ENCODE measurements around the gene SH2D3C.
"Not testable (repeated sequence)": the region's sequence is repeated elsewhere in the genome, so short reads cannot be mapped to it uniquely, and the experiment has no call there.

The SH2D3C gene

GRCh38 chr9:127785023-127785932, 6.8 kb upstream of the SH2D3C start:
- peaks cover 22% of the 10 kb centered on the region for H3K36me3 Mint-ChIP-seq
- H3K27me3 Mint-ChIP-seq, result no peaks in the 10 kb centered on the region

DNA sequence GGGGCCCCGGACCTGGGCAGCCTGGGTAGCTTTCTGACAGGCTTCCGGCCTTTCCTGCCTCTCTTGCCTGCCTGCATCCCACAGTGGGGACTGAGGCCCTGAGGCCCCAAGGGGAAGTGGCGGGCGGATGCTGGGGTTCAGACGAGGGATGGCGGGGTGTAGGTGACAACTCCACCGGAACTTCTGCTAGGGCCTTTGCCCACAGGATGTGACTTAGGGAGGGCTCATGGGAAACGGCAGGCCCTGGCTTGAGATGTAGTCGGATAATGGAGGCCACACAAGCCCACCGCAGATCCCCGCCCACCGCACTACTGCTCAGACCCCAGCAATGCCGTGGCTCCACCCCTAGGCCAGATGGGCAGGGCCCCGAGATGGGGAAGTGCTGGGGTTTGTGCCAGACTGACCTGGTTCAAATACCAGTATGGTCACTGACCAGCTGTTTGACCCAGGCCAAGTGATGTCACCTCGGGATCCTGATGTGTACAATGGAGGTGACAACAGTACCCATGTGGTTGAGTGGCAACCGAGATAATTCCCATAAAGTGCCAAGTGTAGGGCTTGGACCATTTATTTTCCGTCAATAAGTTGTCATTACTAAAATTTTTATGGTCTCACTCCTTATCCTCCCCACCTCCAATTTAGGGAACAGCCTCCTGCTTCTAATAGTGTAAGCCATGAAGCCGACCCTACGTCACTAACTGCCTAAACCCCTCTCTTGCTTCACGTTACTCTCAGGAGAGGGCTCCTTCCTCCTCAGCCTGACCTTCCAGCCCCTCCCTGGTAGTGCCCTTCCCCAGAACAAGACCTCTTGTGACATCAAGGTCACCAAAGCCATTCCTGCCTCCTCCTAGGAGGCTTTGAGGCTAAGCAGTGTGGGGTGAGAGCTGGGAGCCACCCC, 4.9 kb upstream of the SH2D3C start:
- no peaks in the 10 kb centered on the region for H3K27me3 Mint-ChIP-seq
- peak overlapping the region; percentile 96 for H3K27ac Mint-ChIP-seq
- no peaks in the 10 kb centered on the region for H3K9me3 Mint-ChIP-seq
- peak; percentile 8 for ATAC-seq (ENCODE audit: low read depth)
- H3K4me3 Mint-ChIP-seq, result peak overlapping the region; percentile 84
- H3K36me3 Mint-ChIP-seq, result peaks cover 8% of the 10 kb centered on the region
- peaks cover 29% of the 10 kb centered on the region for H3K4me1 Mint-ChIP-seq
- DNase-seq (ENCODE audit: low spot score in 2 of 2), result peak in 1 of 2 donors; percentile 43

More at GRCh38 chr9:127785023-127785932, 6.8 kb upstream of the SH2D3C start:
- Mint-ChIP-seq H3K4me3 (peak overlapping the region; percentile 89), H3K4me1 (peaks cover 33% of the 10 kb centered on the region), H3K9me3 (no peaks in the 10 kb centered on the region), H3K27ac (peak overlapping the region; percentile 96)
- peak; percentile 62 for ATAC-seq (ENCODE audit: low read depth)
- peak; percentile 95 for DNase-seq (ENCODE audit: low spot score in 2 of 2)

DNA sequence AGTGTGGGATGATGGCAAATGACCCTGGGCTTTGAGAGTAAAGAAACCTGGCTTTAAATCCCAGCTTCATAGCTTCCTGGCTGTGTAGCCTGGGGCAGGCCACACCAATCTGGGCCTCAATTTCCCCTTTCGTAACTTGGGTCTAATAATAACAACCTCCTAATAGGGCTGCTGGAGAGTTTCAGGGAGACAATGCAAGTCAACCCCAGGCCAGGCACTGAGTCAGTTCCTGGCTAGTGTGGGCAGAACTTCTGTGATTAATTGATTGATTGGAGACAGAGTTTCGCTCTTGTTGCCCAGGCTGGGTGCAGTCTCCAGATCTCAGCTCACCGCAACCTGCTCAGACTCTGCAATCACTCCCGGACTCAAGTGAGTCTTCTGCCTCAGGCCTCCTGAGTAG, 3.3 kb upstream of the SH2D3C start:
- H3K4me1 Mint-ChIP-seq, result peaks cover 29% of the 10 kb centered on the region
- ATAC-seq (ENCODE audit: low read depth), result no peak

GRCh38 chr9:127780909-127781308, 2.4 kb upstream of the SH2D3C start:
- Mint-ChIP-seq H3K27ac (peak overlapping the region; percentile 79), H3K4me1 (peaks cover 29% of the 10 kb centered on the region)
- not testable (repeated sequence) for H3K4me3 Mint-ChIP-seq; DNase-seq (ENCODE audit: low spot score in 2 of 2); H3K27me3 Mint-ChIP-seq; H3K9me3 Mint-ChIP-seq; ATAC-seq (ENCODE audit: low read depth); H3K36me3 Mint-ChIP-seq

More for the DNA sequence above, 3.3 kb upstream of the SH2D3C start:
- Mint-ChIP-seq H3K4me3 (no peak overlapping the region), H3K27me3 (no peaks in the 10 kb centered on the region), H3K27ac (peak overlapping the region; percentile 79), H3K9me3 (no peaks in the 10 kb centered on the region), H3K36me3 (peaks cover 3% of the 10 kb centered on the region)
- no peak for DNase-seq (ENCODE audit: low spot score in 2 of 2)

DNA sequence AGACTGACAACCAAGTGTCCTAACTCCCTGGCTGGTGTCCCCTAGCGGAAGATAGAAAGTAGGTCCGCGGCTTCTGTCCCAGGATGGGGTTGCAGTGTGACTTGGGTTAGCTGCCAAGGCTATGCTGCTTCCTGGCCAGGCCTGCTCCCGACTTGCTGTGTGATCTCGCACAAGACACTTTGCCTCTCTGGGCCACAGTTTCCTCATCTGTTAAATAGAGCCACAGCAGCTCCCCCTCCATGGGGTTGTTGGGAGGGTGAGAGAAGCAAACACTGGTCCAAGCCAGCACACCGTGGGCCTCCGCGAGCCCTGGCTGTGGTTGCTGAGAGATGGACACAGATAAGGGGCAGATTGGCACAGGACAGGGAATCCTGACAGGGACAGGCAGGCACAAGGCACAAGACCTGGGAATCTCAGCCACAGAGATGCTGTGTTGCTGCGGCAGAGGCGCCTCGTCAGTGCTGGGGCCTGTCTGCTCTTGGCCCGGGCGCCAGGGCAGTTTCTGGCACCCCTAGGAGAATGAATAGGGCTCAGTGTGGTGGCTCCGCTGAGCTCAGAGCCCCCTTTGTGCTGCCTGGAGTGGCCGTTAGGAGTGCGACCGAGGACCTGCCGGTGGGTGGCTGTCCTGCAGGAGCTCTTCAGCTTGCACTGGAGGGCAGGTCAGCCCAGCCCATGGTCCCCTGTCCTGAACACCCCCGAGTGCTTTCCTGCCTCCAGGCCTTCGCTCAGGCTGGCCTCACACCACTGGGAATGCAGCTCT, 1.8 kb upstream of the SH2D3C start:
- no peak overlapping the region for H3K4me3 Mint-ChIP-seq
- no peaks in the 10 kb centered on the region for H3K27me3 Mint-ChIP-seq
- peak overlapping the region; percentile 90 for H3K27ac Mint-ChIP-seq
- H3K36me3 Mint-ChIP-seq, result peaks cover 3% of the 10 kb centered on the region
- ATAC-seq (ENCODE audit: low read depth) (no peak), DNase-seq (ENCODE audit: low spot score in 2 of 2) (no peak)
- H3K4me1 Mint-ChIP-seq, result peaks cover 29% of the 10 kb centered on the region
- no peaks in the 10 kb centered on the region for H3K9me3 Mint-ChIP-seq

DNA sequence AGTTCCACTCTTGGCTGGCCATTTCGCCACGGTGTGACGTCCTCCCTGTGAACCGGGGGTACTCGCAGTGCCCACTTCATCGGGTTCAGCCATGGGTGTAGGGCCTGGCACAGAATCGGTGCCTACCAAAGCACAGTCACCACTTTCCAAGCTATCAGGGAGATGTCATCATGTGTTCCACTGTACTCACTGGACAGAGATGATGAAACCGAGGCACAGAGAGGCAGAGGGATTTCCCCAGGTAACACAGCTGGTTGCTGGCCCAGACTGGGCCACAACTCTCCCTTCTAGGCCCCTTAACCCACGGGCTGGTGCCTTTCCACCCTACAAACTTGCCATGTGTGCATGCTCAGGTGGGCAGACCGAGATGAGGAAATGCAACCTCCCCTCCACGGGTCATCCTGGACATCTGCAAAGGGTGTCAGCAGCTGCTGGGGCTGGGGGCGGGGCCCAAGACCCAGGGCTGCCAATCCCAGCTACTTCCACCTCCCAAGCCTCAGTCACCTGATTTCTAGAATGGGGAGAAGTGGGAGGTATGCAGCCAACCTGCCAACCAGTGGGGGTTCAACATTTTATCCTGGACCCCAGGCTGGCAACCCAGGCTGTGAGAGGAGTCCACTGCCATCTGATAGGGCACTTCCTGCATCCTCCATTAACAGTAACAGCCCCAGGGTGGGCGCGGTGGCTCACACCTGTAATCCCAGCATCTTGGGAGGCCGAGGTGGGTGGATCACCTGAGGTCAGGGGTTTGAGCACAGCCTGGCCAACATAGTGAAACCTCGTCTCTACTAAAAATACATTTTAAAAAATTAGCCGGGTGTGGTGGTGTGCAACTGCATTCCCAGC, 893 bp upstream of the SH2D3C start:
- Mint-ChIP-seq H3K27ac (peak overlapping the region; percentile 90), H3K4me3 (peak overlapping the region; percentile 98), H3K9me3 (no peaks in the 10 kb centered on the region), H3K4me1 (peaks cover 23% of the 10 kb centered on the region), H3K27me3 (no peaks in the 10 kb centered on the region), H3K36me3 (peaks cover 3% of the 10 kb centered on the region)
- ATAC-seq (ENCODE audit: low read depth), result peak; percentile 37
- no peak for DNase-seq (ENCODE audit: low spot score in 2 of 2)

DNA sequence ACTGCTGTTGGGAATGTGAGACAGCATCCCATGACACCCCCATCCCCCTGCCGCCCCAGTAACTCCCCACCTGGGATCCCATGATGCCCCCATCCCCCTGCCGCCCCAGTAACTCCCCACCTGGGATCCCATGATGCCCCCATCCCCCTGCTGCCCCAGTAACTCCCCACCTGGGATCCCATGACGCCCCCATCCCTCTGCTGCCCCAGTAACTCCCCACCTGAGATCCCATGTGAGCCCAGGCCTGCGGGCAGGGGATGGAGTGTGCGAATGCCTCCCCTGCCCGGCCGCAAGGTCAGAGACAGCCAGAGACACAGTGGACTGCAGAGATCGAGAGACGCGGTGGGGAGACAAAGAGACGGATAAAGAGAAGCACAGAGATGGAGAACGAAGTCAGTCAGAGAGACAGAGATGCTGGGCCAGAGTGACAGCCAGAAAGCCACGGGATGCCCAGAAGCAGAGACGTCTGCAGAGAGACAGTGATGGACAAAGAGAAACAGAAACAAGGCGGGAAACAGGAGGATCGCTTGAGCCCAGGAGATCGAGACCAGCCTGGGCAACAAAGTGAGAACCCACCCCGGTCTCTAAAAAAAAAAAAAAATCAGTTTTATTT, 992 bp downstream of the SH2D3C start:
- no peak for ATAC-seq (ENCODE audit: low read depth)

GRCh38 chr9:127776924-127777289, 1.6 kb downstream of the SH2D3C start:
- DNase-seq (ENCODE audit: low spot score in 2 of 2) (no peak), ATAC-seq (ENCODE audit: low read depth) (no peak)
- Mint-ChIP-seq H3K36me3 (peaks cover 10% of the 10 kb centered on the region), H3K4me1 (peaks cover 18% of the 10 kb centered on the region), H3K4me3 (peak overlapping the region; percentile 98), H3K27me3 (no peaks in the 10 kb centered on the region), H3K27ac (peak overlapping the region; percentile 90), H3K9me3 (no peaks in the 10 kb centered on the region)

More for the DNA sequence above, 992 bp downstream of the SH2D3C start:
- Mint-ChIP-seq H3K27me3 (no peaks in the 10 kb centered on the region), H3K36me3 (peaks cover 10% of the 10 kb centered on the region), H3K9me3 (no peaks in the 10 kb centered on the region), H3K4me3 (peak overlapping the region; percentile 98), H3K27ac (peak overlapping the region; percentile 90), H3K4me1 (peaks cover 18% of the 10 kb centered on the region)
- DNase-seq (ENCODE audit: low spot score in 2 of 2), result no peak

- H3K27me3 Mint-ChIP-seq, result no peaks in the 10 kb centered on the region
- peaks cover 21% of the 10 kb centered on the region for H3K4me1 Mint-ChIP-seq
- ATAC-seq (ENCODE audit: low read depth) (peak; percentile 64), DNase-seq (ENCODE audit: low spot score in 2 of 2) (peak; percentile 69 to 78)
- H3K9me3 Mint-ChIP-seq, result no peaks in the 10 kb centered on the region
- peak overlapping the region; percentile 90 for H3K27ac Mint-ChIP-seq
- peak overlapping the region; percentile 98 for H3K4me3 Mint-ChIP-seq
- peaks cover 10% of the 10 kb centered on the region for H3K36me3 Mint-ChIP-seq
Measured at GRCh38 chr9:127776195-127776923, 2.1 kb downstream of the SH2D3C start.

DNA sequence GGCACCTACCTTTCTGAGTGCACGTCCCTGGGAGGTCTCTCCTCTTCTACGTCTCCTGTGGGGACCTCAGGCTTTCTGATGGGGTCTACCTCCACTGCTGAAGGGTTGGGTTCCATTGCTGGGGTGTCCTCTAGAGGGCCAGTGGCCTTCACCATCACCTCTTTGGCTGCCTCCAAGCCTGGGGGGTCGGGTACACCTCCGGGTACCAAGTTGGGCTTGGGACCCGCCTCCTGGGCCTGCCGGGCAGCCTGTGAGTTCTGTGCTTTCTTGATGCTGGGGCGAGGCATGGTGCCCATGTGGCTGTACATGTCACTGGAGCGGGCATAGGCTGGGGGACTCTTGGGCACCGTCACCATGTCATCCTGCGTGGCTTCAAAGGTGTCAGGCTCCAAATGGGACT, 4.5 kb downstream of the SH2D3C start:
- DNase-seq (ENCODE audit: low spot score in 2 of 2) (no peak), ATAC-seq (ENCODE audit: low read depth) (no peak)
- Mint-ChIP-seq H3K9me3 (no peaks in the 10 kb centered on the region), H3K27me3 (no peaks in the 10 kb centered on the region), H3K36me3 (peaks cover 10% of the 10 kb centered on the region), H3K4me1 (peaks cover 36% of the 10 kb centered on the region), H3K27ac (no peak overlapping the region), H3K4me3 (peak overlapping the region; percentile 3)

- DNase-seq (ENCODE audit: low spot score in 2 of 2), result no peak
- Mint-ChIP-seq H3K4me1 (peaks cover 40% of the 10 kb centered on the region), H3K9me3 (no peaks in the 10 kb centered on the region), H3K36me3 (peaks cover 10% of the 10 kb centered on the region), H3K27me3 (no peaks in the 10 kb centered on the region), H3K27ac (no peak overlapping the region), H3K4me3 (no peak overlapping the region)
- ATAC-seq (ENCODE audit: low read depth), result no peak
Measured at GRCh38 chr9:127773272-127773671, 5.2 kb downstream of the SH2D3C start.

GRCh38 chr9:127772603-127773002, 5.9 kb downstream of the SH2D3C start:
- H3K9me3 Mint-ChIP-seq, result no peaks in the 10 kb centered on the region
- H3K27me3 Mint-ChIP-seq, result no peaks in the 10 kb centered on the region
- no peak overlapping the region for H3K27ac Mint-ChIP-seq
- no peak overlapping the region for H3K4me3 Mint-ChIP-seq
- DNase-seq (ENCODE audit: low spot score in 2 of 2), result no peak
- peaks cover 9% of the 10 kb centered on the region for H3K36me3 Mint-ChIP-seq
- no peak for ATAC-seq (ENCODE audit: low read depth)
- H3K4me1 Mint-ChIP-seq, result peaks cover 39% of the 10 kb centered on the region

All from memory B cell (primary cell).